Left kidney (tissue), 2 donors: ENCODE data around the gene ATP13A2. TPM values are rescaled to one million over a fixed set of nuclear protein-coding genes. Genes with fewer than 3 reads are reported as not detected.

Source experiments
- DNase-seq: peaks from one replicate; pipeline ENCODE4 v3.0.0-alpha.2; 2013
- polyA plus RNA-seq: library from polyadenylated mRNA; unstranded; fragments of 120-200 nt; gene quantifications from one replicate; pipeline ENCODE4 v1.2.1, GENCODE V29; 2013; ENCODE audit not compliant: insufficient read length

ATP13A2 gene
- polyA plus RNA-seq, 1 donor: 30.4 TPM

DNA sequence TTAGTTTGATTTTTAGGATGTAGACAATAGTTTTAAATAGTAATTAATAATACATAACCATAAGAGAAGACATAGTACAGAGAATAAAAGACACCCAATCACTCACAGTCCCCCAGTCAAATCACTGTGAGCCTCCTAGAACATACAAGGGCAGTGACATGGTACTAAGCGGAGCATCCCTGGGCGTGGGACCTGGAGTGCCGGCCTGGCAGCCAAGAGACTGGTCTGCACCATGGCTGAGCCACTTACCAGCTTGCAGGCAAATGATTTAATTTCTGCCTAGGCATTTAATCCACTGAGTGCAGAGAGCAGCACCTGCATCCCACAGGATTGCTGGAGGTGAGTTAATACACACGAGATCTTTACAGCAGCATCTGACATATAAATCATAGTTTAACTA, 21.8 kb upstream of the ATP13A2 start:
- no peak for DNase-seq

DNA sequence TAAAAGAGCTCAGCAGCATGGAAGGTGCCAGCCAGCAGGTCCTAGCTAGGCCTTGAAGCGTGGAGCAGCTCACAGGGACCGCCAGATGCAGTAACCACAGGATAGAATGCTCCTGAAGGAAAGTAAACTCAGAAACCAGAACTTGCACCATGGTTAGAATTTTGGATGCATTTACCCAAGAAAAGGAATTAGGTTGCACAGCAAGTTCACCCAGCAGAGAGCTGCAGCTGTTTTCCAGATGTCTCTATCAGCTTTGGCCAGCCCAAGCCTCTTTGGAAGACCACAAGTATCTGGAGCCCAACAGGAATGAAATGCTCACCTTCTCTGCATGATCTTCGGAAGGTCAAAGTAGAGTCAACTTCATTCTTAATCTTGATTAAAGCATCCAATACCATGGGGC, 21.0 kb upstream of the ATP13A2 start:
- no peak for DNase-seq

DNA sequence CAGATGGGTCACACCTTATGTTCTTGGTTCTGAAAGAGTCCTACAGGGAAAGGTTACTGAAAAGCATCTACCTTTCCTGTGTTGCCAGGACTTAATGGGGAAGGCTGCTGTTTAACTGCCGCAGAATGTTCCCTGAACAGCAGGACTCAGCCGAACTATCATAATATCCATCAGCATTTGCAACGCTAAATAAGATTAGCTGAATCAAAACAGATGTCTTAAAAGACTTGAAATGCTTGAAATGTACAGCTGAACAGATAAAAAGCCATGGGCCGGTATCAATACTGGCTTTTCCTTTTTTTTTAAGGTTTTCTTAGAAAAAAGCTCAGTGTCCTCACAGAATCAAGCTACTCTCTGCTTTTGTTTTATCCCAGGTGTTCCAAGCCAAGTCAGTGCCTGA, 19.7 kb upstream of the ATP13A2 start:
- DNase-seq: no peak

DNA sequence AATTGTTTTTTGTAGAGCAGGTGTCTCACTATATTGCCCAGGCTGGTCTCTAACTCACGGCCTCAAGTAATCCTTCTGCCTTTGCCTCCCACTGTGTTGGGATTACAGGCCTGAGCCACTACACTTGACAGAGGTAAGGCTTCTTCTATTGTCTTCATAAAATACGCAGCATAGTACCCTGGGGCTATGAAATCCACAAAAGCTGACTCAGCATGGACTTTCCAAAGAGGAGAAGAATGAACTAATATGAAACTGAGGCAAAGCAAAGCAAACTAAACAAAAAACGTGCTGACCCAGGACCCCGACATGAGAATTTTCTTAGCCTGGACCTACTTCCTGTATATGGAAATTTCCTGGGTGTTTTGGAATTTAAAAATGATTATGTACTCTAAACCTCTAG, 18.5 kb upstream of the ATP13A2 start:
- DNase-seq: no peak

DNA sequence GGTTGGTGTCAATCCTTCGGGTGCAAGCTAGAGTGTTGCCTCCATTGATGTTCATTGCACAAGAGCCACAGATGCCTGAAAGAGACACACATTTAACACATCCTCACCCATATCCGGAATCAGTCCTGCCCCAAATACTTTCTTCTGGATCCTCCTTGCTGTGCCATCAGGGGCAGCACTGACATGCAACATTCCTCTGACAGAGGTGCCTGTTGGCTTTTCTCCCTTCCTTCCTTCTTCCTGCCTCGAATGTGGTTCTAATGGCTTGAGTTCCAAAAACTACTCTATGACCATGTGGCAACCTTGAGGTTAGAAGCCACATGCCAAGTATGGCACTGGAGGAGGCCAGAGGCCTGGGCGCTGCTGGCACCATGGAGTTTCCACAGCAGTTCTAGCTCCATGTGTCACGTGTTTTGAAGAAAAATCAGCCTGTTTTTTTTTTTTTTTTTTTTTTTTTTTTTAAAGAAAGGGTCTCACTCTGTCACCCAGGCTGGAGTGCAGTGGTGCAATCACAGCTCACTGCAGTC, 17.0 kb upstream of the ATP13A2 start:
- no peak for DNase-seq

DNA sequence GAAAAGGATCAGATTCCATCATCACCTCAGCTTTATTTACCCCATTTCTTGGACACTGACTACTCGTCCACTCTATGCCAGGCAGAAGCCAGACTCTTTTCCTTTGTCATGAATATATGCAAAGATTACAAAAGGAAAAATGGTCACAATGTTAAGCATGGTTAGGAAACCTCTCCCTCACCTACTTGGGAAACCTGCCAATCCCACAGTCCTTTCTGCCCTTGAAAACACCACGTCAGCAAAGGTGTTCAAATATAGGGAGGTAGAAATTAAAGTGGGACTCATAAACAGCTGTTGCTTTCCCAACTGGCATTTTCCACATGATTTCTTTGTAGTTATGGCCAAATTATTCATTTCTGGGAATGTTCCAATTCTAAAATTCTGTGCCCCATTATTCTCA, 16.2 kb upstream of the ATP13A2 start:
- DNase-seq: no peak

DNA sequence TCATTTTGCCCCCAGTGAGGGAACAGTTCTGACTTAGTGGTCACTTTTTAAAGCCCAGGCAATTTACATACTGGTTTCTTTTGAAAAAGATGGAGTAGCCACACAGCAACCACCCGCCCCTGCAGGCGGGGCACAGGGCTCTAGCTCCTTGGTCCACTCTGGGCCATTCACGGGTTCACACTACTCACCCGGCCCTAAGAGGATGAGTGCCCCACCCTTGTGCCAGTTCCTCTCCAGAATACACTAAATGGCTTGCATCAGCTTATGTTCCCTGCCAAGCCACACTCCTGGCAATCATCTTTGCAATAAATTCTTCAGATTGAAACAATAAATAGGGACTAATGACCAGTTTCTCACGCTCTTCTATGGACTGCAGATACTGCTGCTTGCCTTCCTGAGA, 15.7 kb upstream of the ATP13A2 start:
- DNase-seq: no peak

DNA sequence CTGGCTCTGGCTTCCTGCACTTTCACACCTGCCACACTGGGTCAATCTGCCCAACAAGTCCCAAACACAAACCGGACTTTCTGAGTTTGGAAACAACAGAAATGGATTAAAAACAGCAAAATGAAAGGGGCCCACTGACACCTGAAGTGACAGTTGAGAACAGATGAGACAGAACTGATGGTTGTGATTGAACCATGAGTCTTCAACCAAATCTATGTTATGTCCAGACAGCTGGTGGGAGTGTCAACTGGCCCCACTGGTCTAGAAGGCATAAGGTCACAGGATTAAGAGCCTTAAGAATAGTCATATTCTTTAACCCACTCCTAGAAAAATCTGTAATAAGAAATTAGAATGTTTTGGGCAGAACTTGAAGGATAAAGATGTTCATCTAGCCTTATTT, 13.0 kb upstream of the ATP13A2 start:
- no peak for DNase-seq

DNA sequence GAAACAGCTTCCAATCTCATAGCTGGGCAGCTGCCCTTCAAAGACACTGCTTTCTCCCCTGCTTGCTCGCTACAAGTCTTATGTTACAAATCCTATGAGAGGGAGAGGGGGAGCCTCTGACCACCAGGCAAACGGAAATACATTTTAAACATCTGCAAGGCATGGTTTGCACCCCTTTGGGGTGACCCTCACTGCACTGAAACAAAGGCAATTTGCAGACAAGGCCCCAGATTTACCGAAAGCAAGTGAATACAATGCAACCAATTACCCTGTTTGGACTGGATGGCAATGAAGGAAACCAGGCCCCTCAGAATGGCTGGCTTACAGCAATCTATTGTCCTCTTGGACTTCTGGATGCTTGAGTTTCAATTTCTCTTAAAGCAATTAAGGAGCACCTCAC, 11.8 kb upstream of the ATP13A2 start:
- no peak for DNase-seq

DNA sequence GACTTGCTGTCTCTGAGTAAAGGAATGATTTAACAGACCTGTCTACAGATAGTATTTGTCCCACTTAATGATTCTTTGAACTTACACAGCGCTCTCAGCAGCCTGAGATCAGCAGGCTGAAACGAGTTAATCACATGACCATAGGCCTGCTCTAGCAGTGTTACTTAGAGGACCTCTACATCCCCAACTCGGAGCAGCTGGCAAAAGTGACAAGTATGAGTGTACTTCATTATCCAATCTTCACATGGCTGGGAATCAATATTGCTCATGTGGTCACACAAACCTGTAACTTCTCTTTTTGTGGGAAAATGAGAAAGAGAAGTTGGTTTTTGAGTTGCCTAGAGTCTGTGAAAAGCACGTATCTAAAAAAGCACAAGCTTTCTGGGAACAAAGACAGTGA, 11.4 kb upstream of the ATP13A2 start:
- no peak for DNase-seq

DNA sequence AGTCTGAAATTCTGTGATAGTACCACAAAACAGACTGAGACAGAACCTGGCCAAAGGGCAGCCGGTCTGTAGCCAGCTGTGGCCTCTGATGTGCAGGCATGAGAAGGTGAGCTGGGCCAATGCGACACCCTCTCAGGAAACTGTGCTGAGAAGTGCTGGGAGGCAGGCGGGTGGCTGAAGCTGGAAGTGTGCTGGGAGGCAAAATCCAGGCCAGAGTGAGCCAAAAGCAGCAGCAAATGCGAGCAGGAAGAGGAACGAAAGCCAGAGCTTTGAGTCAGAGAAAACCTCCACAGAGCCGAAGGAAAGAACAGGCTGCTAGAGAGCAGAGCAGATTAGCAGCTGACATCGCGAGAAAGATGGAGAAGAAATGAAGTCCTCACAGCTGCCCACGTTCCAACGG, 10.2 kb upstream of the ATP13A2 start:
- no peak for DNase-seq

DNA sequence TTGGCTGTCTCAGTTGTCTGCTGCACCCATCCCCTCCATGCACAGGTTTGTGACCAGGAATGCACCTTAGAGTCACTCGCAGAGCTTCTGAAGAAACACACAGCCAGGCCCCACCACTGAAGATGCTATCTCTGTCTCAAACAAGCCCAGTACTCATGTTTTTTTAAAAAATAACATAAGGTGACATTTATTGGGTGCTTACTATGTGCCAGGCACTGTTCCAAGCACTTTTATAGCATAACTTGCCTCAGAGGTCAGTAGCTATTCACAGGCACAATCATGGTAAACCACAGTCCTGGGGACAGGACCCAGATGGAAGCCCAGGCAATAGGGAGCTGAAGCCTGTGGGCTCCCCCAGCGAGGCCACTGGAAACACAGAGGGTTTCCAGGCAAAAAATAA, 8.8 kb upstream of the ATP13A2 start:
- DNase-seq: no peak

DNA sequence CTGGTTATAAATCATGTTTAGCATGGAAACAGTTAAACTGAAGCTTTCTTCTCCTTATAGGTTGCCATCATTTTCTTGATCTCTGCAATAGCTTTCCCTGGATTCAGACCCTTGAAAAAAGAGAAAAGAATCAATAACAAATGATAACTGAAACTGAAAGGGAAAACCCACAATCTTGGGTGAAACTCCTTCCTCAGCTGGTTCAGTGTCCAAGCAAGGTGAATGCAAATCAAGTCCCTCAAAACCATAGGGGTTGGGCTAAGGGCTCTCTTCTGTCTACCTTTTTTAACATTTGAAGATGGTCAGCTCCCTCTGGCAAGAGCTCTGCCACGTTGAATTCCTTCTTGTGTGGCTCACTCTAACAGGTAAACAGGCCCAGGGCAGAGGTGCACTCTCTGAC, 7.1 kb upstream of the ATP13A2 start:
- no peak for DNase-seq

DNA sequence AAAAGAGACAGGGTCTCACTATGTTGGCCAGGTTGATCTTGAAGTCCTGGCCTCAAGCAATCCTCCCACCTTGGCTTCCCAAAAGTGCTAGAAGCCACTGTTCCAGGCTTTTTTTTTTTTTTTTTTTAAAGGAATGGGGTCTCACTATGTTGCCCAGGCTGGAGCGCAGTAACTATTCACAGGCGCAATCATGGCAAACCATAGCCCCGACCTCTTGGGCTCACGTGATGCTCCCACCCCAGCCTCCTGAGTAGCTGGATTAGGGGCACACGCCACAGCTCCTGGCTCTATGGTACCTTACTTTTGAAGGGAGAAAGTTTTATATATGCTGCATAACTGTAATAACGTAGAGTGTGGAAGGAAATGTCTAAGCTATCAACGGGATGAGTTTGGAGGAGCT, 5.7 kb upstream of the ATP13A2 start:
- no peak for DNase-seq

DNA sequence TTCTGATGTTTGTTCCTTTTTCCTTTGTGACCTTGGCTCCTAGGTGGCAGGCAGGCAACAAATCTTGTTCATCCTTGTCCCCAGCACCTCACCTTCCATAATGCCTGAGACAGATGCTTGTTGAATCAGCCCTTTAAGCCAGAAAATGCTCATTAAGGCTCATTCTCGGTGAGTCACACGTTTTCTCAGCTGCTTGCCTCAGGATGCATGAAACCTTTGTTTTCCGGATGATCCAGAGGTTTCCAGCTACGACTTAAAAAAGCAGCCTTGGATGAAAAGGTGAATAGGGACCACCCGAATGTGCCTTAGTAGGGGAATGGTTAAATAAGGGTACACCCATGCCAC, 4.6 kb upstream of the ATP13A2 start:
- no peak for DNase-seq

DNA sequence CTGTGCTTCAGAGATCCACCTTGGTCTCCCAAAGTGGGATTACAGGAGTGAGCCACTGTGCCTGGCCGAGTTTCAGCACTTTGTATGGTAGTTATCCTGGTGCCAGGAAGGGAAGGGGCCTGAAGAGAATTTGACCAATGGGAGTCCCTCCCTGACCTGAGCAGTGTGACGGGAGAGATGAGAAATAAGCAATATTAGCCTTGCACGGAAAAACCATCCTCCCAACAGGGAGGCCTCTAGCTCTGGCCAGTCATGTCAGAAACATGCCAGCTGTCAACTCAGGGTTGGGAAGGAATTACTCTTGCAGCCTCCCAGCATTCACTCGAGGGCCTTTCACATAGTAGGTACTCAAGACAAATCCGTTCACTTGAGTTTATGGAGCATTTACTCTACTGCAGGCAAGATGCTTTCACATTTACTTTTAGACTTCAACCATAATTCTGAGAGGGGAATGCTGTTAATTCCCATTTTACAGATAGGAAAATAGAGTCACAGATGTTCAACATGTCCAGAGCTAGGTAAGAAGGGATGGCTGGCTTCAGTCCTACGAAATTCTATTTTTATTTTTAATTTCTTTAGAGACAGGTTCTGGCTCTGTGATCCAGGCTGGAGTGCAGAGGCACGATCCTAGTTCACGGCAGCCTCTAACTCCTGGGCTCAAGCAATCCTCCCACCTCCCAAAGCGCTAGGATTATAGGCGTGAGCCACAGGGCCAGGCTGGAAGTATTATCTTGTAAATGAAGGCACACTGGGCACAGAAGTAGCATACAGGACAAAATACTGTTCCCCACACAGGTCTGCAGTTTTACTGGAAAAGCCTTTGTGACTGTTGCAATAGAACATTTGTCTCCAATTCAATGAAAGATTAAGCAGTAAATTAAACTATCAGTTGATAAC, 3.2 kb upstream of the ATP13A2 start:
- no peak for DNase-seq

DNA sequence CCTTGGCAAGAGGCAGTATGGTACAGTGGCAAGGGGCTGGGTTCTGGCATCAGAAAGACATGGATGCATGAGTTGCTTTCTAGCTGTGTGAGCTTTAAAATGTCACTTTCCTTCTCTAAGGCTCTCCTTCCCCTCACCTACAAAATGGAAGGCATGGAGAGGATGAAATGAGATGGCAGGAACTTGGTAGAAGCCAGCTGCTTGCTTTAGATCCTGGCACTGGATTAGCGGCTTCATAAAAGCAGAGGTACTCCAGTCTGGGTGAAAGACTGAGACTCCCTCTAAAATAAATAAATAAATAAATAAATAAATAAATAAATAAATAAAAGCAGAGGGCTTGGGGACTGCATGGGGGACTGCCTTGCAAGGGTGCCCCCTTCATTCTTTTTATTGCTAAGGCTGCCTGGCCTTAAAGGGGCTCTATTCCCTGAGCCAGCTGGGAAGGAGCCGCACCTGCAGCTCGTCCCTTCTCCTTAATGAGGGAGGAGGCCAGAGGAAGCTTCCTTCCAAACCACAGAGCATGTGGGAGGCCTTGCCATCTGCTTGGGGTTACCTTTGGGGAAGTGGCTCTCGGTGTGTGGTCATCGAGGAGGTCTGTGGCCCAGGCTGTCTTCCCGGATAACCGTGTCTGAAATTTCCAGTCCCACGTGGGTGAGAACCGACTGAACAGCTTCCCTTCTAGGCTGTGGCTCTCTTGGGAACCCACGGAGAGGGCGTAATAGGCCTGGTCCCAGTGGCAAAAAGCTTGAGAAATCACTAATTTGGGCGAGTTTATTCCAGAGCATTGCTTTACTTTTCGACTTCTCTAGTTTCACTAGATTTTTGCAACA, 2.0 kb upstream of the ATP13A2 start:
- DNase-seq: no peak

DNA sequence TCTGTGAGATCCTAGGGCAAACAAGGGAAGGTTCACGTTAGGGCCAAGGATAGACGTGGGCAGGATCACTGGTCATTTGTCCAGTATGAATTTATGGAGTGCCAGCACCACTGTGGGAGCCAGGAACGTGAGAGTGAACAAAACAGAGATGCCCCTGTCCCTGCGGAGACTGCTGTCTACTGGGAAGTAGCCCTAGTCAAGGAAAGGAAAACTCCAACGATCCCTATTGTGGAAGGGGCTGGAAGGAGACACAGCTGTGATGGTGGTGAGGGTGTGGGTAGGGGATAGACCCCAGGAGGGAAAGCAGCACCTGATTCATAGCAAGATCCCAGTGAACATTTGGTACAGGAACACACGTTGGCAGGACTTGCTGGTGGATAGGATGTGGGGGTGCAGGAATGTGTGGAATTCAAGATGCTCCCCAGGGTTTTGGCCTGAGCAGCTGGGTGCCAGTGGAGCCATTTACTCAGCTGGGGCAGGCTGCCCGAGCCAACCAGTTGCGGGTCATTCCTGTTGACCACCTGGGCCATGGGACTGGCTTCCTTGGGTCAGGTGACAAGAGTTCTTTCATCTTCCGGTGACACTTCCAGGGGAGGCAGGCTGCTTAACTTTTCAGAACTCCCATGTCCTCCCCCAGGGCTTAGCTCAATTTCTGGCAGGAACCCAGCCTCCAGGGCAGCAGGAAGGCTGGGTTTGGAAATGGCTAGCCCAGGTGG, 1.2 kb upstream of the ATP13A2 start:
- no peak for DNase-seq

DNA sequence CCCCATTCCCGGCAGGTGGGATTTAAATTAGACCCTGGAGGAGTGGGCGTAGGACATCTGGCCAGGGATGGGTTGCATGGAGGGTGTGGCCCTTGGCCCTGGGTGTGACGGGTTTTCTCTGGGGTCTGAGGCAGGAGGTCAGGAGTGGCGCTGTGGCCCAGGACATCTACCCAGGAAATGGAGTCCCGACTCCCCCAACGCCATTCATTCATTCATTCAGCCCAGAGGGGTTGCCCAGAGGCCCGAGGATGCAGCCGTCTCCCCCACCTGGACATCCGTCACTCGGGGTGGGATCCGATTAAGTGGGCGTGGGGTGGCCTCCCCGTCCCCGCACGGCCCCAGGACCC, 663 bp downstream of the ATP13A2 start:
- no peak for DNase-seq

DNA sequence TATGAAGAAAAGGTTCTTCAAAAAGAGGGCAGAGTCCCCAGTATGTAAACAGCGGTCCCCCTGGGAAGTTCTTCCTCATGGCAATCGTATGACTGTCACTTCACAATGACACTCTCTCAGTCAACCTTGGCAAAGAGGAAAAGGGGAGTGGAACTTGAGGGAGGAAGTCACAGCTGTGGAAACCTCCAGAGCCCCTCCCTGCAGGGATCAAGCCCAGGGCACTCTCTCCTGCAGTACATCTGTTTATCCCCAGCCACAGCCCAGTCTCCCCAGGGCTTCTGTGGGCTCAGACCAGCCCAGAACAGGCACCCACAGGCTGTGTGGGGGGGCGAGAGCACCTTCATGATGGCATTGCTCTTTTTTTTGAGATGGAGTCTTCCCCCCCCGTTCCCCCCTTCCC, 2.0 kb downstream of the ATP13A2 start:
- DNase-seq: no peak

DNA sequence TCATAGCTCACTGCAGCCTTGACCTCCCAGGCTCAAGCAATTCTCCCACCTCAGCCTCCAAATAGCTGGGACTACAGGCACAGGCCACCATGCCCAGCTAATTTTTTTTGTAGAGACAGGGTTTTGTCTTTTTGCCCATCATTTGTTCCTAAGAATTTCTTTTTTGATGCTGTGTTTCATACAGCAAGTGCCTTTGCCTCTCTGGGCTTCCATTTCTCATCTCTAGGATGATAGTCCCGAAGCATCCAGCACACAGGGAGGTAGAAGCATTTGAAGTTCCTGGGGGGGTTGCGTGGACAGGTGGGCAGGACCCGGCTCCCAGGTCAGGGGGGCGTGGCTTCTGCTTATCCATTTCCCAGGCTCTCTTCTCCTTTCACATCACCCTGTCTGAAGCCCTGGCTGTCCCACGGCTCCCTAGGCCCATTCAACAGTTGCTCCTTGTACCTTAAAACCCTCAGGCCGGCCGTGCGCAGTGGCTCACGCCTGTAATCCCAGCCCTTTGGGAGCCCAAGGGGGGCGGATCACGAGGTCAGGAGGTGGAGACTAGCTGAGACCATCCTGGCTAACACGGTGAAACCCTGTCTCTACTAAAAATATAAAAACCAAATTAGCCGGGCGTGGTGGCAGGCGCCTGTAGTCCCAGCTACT, 3.4 kb downstream of the ATP13A2 start:
- DNase-seq: no peak

DNA sequence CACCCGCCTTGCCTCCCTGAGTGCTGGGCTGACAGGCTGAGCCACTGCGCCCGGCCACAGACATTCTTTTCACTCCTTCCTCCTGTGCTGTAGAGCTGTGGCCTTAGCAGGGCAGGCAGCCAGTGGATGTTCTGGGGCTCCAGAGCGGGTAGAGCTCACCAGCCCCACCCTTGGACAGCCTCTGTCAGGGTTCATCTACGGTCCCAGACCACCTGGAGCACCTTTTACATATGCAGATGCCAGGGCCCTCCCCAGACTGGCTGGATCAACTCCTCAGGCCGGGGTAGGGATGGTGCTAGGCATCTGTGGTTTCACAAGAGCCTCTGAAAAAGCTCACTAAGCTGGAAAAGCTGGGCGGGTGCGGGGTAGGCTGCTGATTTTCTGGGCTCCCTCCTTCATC, 4.6 kb downstream of the ATP13A2 start:
- DNase-seq: no peak
